DMS 273 (cell line): Measurements from ENCODE around the gene ERV3-1.
"Not testable (repeated sequence)": the region's sequence is repeated elsewhere in the genome, so short reads cannot be mapped to it uniquely, and the experiment has no call there.

Experiments
- DNase-seq: peaks from one replicate; lab custom pipeline; 2025; ENCODE audit not compliant: unreplicated experiment; lab: John Stamatoyannopoulos, UW

The ERV3-1 gene

DNA sequence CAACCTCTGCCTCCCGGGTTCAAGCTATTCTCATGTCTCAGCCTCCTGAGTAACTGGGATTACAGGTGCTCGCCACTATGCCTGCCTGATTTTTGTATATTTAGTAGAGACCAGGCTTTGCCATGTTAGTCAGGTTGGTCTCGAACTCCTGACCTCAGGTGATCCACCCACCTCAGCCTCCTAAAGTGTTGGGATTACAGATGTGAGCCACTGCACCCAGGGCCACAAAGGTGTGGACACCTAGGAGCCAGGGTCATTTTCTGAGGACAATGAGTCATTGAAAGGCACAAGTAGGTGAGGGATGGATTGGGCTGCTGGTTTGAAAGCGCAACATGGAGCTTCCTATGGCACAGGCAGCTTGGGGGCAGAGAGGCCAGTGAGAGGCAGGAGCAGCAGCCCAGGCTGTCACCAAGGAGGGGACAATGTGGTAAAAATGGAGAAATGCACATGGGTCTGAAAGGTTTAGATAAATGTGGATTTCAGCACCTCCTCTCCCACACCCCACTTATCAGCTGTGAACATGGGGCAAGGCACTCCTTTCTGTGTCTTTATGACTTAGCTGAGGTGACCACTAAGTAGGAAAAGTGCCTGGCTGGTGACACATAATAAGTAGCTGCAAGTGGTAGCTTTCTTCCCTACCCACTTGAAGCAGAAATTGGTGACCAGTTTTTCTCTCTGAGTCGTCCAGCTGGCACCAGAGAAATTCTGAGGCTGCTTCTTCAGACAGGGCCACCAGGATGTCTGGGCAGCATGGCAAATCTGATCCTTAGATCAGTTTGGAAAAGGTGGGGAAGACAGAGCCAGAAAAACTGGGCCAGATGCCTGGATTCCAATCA, 61.6 kb downstream of the ERV3-1 start:
- not testable (repeated sequence) for DNase-seq
